PC-9 (cell line): ENCODE data around the gene IL4R.

Experiments
- EZH2 ChIP-seq: fragments of 200-600 bp; sonication (generic); IDR thresholded peaks from 2 replicates; pipeline ENCODE4 v1.8.0; 2017; ENCODE audit warnings: antibody characterized with exemption, low read depth
- TF ChIP-seq, protein P1 (sequence below): fragments of 200-600 bp; sonication (generic); conservative IDR thresholded peaks from 2 replicates; pipeline ENCODE4 v1.6.1; 2017; ENCODE audit warnings: mixed run types, antibody characterized with exemption, mild to moderate bottlenecking, moderate library complexity

DNA sequence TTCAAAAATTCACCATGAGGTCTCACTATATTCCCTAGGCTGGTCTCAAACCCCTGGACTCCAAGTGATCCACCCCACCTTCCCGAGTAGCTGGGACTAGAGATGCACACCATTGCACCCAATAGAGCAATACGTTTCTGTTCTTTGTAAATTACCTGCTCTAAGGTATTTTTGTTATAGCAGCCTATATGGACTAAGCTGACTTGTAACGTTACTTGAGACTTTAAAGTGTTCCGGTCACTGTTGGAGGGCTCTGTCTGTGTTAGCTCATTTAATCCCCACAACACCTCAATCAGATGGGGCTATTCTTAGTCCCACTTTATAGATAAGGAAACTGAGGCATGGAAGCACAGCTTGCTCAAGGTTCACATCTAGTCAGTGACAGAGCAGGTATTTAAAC is 25.4 kb downstream of the IL4R start:
- TF ChIP-seq, protein P1, sequence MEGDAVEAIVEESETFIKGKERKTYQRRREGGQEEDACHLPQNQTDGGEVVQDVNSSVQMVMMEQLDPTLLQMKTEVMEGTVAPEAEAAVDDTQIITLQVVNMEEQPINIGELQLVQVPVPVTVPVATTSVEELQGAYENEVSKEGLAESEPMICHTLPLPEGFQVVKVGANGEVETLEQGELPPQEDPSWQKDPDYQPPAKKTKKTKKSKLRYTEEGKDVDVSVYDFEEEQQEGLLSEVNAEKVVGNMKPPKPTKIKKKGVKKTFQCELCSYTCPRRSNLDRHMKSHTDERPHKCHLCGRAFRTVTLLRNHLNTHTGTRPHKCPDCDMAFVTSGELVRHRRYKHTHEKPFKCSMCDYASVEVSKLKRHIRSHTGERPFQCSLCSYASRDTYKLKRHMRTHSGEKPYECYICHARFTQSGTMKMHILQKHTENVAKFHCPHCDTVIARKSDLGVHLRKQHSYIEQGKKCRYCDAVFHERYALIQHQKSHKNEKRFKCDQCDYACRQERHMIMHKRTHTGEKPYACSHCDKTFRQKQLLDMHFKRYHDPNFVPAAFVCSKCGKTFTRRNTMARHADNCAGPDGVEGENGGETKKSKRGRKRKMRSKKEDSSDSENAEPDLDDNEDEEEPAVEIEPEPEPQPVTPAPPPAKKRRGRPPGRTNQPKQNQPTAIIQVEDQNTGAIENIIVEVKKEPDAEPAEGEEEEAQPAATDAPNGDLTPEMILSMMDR: no peak
- no peak for TF ChIP-seq EZH2
